ENCODE measurements around the gene CACNA1F.

GRCh38 chrX:49176421-49177326 lies 56.5 kb downstream of the CACNA1F start:
- TF ChIP-seq CTCF (IDR thresholded peaks at IDR 0.05) (no peak), POLR2A (IDR thresholded peaks at IDR 0.05) (no peak), POLR2AphosphoS5 (IDR thresholded peaks at IDR 0.05; ENCODE audit: insufficient read depth in 1 of 2, low read depth in 1 of 2) (no peak)
